Measurements from ENCODE around the gene FGF1. TPM values are rescaled to one million over a fixed set of nuclear protein-coding genes. Genes with fewer than 3 reads are reported as not detected.

The FGF1 gene
- total RNA-seq, 1 donor from 2014 or later, result 9.9 TPM

GRCh38 chr5:142697356-142698255 lies 11.7 kb upstream of the FGF1 start:
- no peak for DNase-seq (ENCODE audit: low spot score)

- DNase-seq (ENCODE audit: low spot score), result no peak
These were observed 10.5 kb upstream of the FGF1 start for GRCh38 chr5:142696379-142696778.

- DNase-seq (ENCODE audit: low spot score), result no peak
These were observed 8.4 kb upstream of the FGF1 start for GRCh38 chr5:142694092-142694856.

GRCh38 chr5:142692321-142692894 lies 6.5 kb upstream of the FGF1 start:
- no peak for DNase-seq (ENCODE audit: low spot score)

- DNase-seq (ENCODE audit: low spot score), result no peak
These were observed 4.8 kb upstream of the FGF1 start for GRCh38 chr5:142690667-142691066.

GRCh38 chr5:142689081-142689480 lies 3.2 kb upstream of the FGF1 start:
- no peak for DNase-seq (ENCODE audit: low spot score)

- no peak for DNase-seq (ENCODE audit: low spot score)
These were observed 2.5 kb upstream of the FGF1 start for GRCh38 chr5:142688281-142688989.

GRCh38 chr5:142686968-142687367 lies 1.1 kb upstream of the FGF1 start:
- DNase-seq (ENCODE audit: low spot score), result no peak

- DNase-seq (ENCODE audit: low spot score), result no peak
These were observed 382 bp upstream of the FGF1 start for GRCh38 chr5:142686210-142686734.

- DNase-seq (ENCODE audit: low spot score), result no peak
These were observed 1.3 kb downstream of the FGF1 start for GRCh38 chr5:142684508-142685041.

- no peak for DNase-seq (ENCODE audit: low spot score)
These were observed 1.9 kb downstream of the FGF1 start for GRCh38 chr5:142683881-142684505.

GRCh38 chr5:142683116-142683515 lies 2.8 kb downstream of the FGF1 start:
- no peak for DNase-seq (ENCODE audit: low spot score)

GRCh38 chr5:142680605-142681259 lies 5.2 kb downstream of the FGF1 start:
- DNase-seq (ENCODE audit: low spot score), result no peak

GRCh38 chr5:142679744-142680143 lies 6.1 kb downstream of the FGF1 start:
- no peak for DNase-seq (ENCODE audit: low spot score)

GRCh38 chr5:142678529-142678928 lies 7.4 kb downstream of the FGF1 start:
- no peak for DNase-seq (ENCODE audit: low spot score)

- no peak for DNase-seq (ENCODE audit: low spot score)
These were observed 8.7 kb downstream of the FGF1 start for GRCh38 chr5:142677198-142677597.

GRCh38 chr5:142676318-142676717 lies 9.6 kb downstream of the FGF1 start:
- no peak for DNase-seq (ENCODE audit: low spot score)

- no peak for DNase-seq (ENCODE audit: low spot score)
These were observed 11.1 kb downstream of the FGF1 start for GRCh38 chr5:142674531-142675469.

- no peak for DNase-seq (ENCODE audit: low spot score)
These were observed 14.1 kb downstream of the FGF1 start for GRCh38 chr5:142671801-142672200.
